NCI-H510A treated with DMSO at 0.1 percent for 48 hours (cell line): ENCODE data around the gene LRRC40.

ENCODE experiments used
- DNase-seq: peaks from one replicate; lab custom pipeline; 2025; lab: John Stamatoyannopoulos, UW

LRRC40 gene

DNA sequence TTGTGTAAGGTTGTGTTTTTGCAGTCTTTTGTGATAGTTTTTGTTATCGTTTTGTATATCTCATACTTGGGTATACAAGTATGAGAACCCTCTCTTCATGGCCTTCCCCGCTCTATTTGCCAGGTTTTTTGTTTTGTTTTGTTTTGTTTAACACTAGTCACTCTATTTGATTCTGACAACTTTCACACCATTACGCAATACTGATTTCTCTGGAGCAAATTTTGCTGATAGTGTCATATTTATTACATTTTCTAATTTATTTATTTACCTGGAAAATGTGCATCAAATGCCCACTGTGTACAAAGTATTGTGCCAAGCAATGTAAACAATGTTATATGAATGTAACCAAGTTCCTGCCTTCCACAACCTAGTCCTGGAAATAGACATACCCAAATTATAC, 90.1 kb downstream of the LRRC40 start:
- DNase-seq = no peak

DNA sequence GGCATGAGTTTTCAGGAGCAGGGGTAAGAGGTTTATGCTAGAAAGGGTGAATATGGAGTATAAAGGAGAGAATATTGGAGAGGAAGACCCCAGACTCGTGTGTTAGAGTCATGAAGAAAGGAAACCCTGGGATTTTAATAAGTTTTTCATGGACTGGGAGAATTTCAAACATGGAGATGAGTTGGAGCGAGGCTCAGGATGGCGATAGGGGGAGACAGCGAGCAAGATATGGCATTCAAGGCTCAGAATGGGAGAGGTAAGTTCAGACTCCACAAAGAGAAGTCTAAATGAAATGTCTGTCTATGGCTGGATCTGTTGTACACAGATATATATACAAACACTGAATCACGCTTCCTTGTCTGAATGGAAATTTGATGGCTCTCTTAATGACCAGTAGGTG, 92.5 kb downstream of the LRRC40 start:
- no peak for DNase-seq

DNA sequence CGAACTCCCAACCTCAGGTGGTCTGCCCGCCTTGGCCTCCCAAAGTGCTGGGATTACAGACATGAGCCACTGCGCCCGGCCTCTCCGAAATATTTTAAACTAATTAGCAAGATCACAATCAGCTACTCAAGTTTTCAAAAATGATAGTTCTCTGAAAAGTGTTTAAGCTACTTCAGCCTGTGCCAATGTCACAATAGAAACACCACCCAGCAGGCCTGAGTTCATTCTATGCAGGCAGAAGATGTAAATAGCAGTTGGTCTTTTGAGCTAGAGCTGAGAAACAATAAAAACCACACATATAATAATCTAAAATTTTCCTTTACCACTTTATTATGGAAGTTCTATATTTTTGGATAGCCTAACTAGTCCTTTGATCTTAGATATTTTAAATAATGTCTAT, 96.1 kb downstream of the LRRC40 start:
- no peak for DNase-seq

DNA sequence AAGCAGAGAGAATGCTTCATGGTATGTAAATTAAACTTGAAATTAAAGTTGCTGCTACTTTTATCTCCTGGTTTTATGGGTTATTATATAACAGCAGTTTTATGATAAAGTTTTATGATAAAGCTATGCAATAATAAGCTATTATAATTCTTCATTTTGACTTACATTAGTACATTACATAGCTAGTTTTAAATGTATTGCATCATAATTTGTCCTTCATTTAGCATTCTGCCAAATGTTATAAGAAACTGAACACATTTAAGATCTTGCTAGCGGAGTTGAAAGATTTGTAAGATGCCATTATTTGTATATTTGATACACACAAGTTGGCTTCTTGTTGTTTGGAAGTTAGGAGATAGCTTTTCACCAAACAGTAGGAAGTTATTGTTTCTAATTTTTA, 101.6 kb downstream of the LRRC40 start:
- DNase-seq = no peak

DNA sequence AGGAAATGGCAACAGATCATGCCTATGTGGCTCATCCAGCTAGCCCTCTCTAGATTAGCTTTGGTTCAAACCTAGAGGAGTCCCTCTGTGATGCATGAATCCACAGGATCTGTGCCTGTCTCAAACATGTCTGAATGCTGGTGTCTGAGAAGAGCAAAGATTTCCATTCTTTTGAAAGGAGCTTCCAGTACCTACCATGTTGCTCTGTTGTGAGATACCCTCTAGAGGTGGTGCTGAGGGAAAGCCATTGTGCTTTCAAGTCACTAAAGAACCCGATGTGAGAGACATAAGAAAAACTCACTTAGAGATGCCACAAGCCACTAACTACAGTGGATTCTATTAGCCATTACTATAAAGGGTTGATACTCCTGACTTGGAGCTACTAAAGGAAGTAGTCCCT, 103.6 kb downstream of the LRRC40 start:
- DNase-seq = no peak

DNA sequence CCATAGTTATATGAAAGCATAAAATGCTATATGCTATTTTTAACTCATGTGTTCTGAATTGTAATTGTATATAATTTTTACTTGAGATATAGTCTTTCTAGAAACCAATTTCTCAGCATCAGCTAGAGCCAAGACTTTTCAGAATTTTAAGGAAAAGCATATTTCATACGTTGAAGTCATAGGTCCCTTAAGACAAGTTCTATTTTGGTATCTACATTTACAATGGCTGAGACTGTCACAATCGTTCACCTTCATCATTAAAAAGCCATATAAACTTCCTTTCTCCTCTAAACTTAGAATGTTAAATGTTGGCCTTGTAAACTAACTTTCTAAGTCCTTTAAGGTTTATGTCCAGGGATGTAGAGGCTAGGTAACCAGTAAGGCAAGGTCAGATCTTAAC, 104.1 kb downstream of the LRRC40 start:
- no peak for DNase-seq
